AG04450 (cell line): ENCODE results near the gene TRIM25. TPM values are rescaled to one million over a fixed set of nuclear protein-coding genes. Genes with fewer than 3 reads are reported as not detected.

Experiments
- CTCF ChIA-PET: fragments of 300-600, 350-600 bp; formaldehyde crosslinking; extraction: SDS; loops from one replicate; lab custom pipeline; 2022; ENCODE audit warnings: antibody characterized with exemption, inconsistent platforms; lab: Charles Lee
- POLR2A ChIA-PET: fragments of 350-600 bp; formaldehyde crosslinking; extraction: SDS; loops from one replicate; lab custom pipeline; 2021; ENCODE audit warnings: antibody characterized with exemption, inconsistent platforms; lab: Yijun Ruan, JAX
- DNase-seq: peaks from one replicate; pipeline ENCODE4 v3.0.0-alpha.2; 2011; ENCODE audit warnings: low read depth, low spot score
- H3K27ac ChIP-seq: one replicate; pipeline ENCODE4 v1.5.1; 2012; ENCODE audit warnings: low read depth, low read length, control low read depth
- H3K27me3 ChIP-seq: one replicate; pipeline ENCODE4 v1.6.0; 2012; ENCODE audit warnings: low read length; ENCODE audit not compliant: control insufficient read depth, insufficient read depth
- H3K4me3 ChIP-seq: 2 replicates; pipeline ENCODE4 v1.5.1; 2011; ENCODE audit warnings: mild to moderate bottlenecking, low read depth, low read length, control low read depth
- H3K9me3 ChIP-seq: 2 replicates; pipeline ENCODE4 v1.5.1; 2012; ENCODE audit warnings: low read length; ENCODE audit not compliant: control insufficient read depth, insufficient read depth
- polyA plus RNA-seq: library from polyadenylated mRNA; depleted of rRNA; stranded (reverse); fragments of >200 nt; gene quantifications from 2 replicates; pipeline ENCODE4 v1.2.3, GENCODE V29; 2011
- TF ChIP-seq, protein P1 (sequence below): IDR thresholded peaks from 2 replicates; pipeline ENCODE4 v1.5.1; 2011; ENCODE audit warnings: low read depth, low read length, control low read depth, inconsistent platforms

The TRIM25 gene
- polyA plus RNA-seq, 1 experiment, result 58.2 TPM

DNA sequence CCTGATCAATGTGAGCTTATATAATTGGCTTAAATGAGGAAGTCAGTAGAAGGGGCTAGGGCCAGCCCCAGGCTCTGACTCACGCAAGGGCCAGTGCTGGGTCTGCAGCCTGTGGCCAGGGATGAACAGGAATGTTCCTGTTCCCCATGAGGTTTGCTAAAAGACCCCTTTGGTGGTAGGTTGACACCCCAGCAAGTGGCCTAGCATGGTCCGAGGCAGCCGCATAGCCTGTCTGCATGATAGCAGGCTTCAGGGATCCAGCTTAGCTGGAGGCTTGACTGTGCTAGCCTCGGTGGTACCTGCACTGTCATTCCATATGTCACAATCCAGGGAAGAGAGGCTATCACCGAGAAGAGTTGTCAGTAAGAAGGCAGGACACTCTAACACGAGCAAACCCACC, 23.5 kb downstream of the TRIM25 start:
- H3K4me3 ChIP-seq, result no peak overlapping the region
- TF ChIP-seq, protein P1, sequence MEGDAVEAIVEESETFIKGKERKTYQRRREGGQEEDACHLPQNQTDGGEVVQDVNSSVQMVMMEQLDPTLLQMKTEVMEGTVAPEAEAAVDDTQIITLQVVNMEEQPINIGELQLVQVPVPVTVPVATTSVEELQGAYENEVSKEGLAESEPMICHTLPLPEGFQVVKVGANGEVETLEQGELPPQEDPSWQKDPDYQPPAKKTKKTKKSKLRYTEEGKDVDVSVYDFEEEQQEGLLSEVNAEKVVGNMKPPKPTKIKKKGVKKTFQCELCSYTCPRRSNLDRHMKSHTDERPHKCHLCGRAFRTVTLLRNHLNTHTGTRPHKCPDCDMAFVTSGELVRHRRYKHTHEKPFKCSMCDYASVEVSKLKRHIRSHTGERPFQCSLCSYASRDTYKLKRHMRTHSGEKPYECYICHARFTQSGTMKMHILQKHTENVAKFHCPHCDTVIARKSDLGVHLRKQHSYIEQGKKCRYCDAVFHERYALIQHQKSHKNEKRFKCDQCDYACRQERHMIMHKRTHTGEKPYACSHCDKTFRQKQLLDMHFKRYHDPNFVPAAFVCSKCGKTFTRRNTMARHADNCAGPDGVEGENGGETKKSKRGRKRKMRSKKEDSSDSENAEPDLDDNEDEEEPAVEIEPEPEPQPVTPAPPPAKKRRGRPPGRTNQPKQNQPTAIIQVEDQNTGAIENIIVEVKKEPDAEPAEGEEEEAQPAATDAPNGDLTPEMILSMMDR, result no peak
- POLR2A ChIA-PET, result no interaction called here
- H3K27ac ChIP-seq, result no peak overlapping the region
- CTCF ChIA-PET, result no interaction called here
- no peak for DNase-seq
- no peaks in the 10 kb centered on the region for H3K27me3 ChIP-seq
- H3K9me3 ChIP-seq, result peaks cover 14% of the 10 kb centered on the region

DNA sequence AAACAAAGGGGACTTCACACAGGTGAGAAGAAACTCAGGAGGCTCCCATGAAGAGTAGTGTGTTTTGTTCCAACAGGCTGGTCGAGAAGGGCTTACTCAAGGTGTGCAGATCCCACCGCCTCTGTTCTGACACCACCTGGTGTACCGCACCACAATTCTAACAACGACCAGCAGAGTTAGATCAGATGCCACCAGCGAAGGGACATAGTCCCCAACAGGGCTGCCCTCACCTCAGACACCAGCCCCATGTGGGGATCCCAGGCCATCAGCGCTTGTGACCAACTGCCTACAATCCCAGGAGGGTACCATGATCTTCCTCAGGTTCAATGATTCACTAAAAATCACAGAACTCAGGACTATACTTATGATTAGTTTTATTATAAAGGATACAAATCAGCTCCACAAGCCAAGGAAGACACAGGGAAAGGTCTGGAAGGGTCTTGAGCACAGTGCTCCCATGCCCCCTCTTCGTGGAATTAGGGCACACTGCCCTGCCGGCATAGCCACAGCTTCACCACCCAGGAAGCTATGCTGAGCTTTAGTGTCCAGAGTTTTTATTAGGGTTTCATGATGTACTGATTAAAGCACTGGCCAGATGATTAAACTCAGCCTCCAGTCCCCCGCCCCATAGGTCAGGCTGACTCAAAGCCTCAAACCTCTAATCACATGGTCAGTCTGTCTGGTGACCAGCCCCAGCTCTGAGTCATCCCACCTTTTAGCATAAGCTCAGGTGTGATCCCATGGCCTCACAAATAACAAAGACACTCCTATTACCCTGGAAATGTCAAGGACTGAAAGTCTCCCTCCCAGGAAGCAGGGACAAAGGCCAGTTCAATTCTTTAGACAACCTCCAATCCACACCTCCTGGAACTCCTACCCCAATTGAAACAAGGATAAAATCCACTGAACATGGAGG, 26.0 kb downstream of the TRIM25 start:
- Histone ChIP-seq H3K27me3 (no peaks in the 10 kb centered on the region), H3K4me3 (no peak overlapping the region), H3K9me3 (peaks cover 14% of the 10 kb centered on the region), H3K27ac (no peak overlapping the region)
- no peak for DNase-seq
- CTCF ChIA-PET, result interaction anchor here (1.5 kb wide), 1 partner anchor 68 kb away, joined by 5 read pairs; no protein-coding TSS in a partner anchor
- TF ChIP-seq, protein P1, result no peak
- POLR2A ChIA-PET, result interaction anchor here (0.6 kb wide), 1 partner anchor 26 kb away, joined by 3 read pairs; no protein-coding TSS in a partner anchor

DNA sequence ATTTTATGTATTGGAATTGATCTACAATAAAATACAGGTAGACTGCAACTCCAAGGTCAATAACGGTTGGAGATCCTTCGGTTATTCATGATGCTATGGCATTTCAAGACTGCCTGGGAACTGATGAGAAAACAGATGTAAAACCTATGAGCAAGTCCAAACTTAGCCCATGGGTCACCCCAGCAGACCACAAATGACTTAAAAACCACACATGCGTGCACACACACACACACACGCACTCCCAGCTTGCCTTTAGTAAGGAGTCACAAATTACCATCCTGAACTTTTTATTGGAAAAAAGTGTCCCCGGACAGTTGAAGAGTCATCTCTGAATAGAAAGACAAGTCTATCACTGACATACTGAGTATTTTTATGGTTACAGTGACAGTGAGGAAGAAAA, 26.7 kb downstream of the TRIM25 start:
- TF ChIP-seq, protein P1, result no peak
- POLR2A ChIA-PET, result no interaction called here
- no peak overlapping the region for H3K27ac ChIP-seq
- H3K27me3 ChIP-seq, result no peaks in the 10 kb centered on the region
- CTCF ChIA-PET, result no interaction called here
- no peak for DNase-seq
- no peak overlapping the region for H3K4me3 ChIP-seq
- peaks cover 14% of the 10 kb centered on the region for H3K9me3 ChIP-seq

- Histone ChIP-seq H3K4me3 (no peak overlapping the region), H3K27ac (no peak overlapping the region), H3K27me3 (no peaks in the 10 kb centered on the region), H3K9me3 (peaks cover 14% of the 10 kb centered on the region)
- ChIA-PET POLR2A (no interaction called here), CTCF (interaction anchor here (1.0 kb wide), 1 partner anchor 67 kb away, joined by 4 read pairs; no protein-coding TSS in a partner anchor)
- DNase-seq, result no peak
- TF ChIP-seq, protein P1, result no peak
These were observed 27.5 kb downstream of the TRIM25 start for GRCh38 chr17:56886288-56886731.

- POLR2A ChIA-PET, result no interaction called here
- Histone ChIP-seq H3K27ac (no peak overlapping the region), H3K27me3 (no peaks in the 10 kb centered on the region), H3K9me3 (peaks cover 14% of the 10 kb centered on the region), H3K4me3 (no peak overlapping the region)
- TF ChIP-seq, protein P1, result no peak
- CTCF ChIA-PET, result no interaction called here
- no peak for DNase-seq
These were observed 28.6 kb downstream of the TRIM25 start for GRCh38 chr17:56885312-56885657.
